B cell (primary cell): Measurements from ENCODE around the gene CNN1.

Source experiments
- EZH2 ChIP-seq: IDR thresholded peaks from 2 replicates; pipeline ENCODE4 v1.6.1; 2012; ENCODE audit warnings: borderline replicate concordance, low read depth, mild to moderate bottlenecking, moderate library complexity, low read length; ENCODE audit not compliant: insufficient read depth, poor library complexity, severe bottlenecking
- TF ChIP-seq, protein P1 (sequence below): fragments of 200-600 bp; IDR thresholded peaks from one replicate; pipeline ENCODE4 v1.8.0; 2022; ENCODE audit warnings: antibody characterized with exemption, mild to moderate bottlenecking

DNA sequence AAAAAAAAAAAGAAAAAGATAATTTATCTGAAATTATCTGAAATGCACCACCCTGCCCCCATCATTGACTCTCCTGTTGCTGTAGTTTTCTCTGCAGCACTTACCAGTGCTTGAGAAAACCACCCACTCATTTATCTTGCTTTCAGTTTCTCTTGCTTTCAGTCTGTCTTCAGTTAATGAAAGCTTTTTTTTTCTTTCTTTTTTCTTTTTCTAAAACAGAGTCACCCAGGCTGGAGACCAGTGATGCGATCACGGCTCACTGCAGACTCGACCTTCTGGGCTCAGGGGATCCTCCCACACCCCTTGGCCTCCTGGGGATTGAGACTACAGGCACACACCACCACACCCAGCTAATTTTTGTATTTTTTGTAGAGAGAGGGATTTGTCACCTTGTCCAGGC, 43.1 kb downstream of the CNN1 start:
- TF ChIP-seq, protein P1, sequence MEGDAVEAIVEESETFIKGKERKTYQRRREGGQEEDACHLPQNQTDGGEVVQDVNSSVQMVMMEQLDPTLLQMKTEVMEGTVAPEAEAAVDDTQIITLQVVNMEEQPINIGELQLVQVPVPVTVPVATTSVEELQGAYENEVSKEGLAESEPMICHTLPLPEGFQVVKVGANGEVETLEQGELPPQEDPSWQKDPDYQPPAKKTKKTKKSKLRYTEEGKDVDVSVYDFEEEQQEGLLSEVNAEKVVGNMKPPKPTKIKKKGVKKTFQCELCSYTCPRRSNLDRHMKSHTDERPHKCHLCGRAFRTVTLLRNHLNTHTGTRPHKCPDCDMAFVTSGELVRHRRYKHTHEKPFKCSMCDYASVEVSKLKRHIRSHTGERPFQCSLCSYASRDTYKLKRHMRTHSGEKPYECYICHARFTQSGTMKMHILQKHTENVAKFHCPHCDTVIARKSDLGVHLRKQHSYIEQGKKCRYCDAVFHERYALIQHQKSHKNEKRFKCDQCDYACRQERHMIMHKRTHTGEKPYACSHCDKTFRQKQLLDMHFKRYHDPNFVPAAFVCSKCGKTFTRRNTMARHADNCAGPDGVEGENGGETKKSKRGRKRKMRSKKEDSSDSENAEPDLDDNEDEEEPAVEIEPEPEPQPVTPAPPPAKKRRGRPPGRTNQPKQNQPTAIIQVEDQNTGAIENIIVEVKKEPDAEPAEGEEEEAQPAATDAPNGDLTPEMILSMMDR = no peak
- TF ChIP-seq EZH2 = no peak
